ENCODE data around the gene TGFBR3L.
"Not testable (repeated sequence)": the region's sequence is repeated elsewhere in the genome, so short reads cannot be mapped to it uniquely, and the experiment has no call there.

TGFBR3L gene

DNA sequence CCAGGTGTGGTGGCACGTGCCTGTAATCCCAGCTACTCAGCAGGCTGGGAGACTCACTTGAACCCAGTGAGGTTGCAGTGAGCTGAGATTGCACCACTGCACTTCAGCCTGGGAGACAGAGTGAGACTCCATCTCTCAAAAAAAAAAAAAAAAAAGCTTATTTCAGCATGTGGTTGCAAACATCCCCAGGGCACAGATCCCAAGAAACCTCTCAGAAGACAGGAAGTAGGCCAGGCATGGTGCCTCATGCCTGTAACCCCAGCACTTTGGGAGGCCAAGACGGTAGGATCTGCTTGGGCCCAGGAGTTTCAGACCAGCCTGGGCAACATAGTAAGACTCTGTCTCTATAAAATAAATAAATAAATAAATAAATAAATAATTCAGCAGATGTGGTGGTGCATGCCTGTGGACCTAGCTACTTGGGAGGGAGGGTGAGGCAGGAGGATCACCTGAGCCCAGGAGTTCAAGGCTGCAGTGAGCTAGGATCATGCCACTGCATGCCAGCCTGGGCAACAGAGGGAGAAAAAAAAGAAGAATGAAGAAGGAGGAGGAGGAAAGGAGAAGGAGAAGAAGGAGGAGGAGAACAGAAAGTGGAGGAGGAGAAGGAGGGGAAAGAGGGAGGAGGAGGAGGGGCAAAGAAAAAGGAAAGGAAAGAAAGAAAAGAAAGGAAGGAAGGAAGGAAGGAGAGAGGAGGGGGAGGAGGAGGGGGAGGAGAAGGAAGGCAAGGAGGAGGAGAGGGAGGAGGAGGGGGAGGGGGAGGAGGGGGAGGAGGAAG, 30.6 kb upstream of the TGFBR3L start:
- TF ChIP-seq CTCF (conservative IDR thresholded peaks at IDR 0.05): no peak
- no peak overlapping the region for H3K27ac ChIP-seq

DNA sequence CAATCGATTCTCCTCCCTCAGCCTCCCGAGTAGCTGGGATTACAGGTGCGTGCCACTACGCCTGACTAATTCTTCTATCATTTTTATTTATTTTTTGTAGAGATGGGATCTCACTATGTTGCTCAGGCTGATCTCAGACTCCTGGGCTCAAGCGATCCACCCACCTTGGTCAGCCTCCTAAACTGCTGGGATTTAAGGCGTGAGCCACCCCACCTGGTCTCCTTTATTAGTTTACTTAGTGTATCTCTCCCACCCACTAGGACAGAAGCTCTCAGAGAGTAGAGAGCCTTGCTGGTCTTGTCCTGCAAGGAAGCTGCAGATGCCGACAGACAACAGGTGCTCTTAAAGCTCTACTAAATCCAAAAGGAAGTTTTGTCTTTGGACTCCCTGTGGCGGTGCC, 28.8 kb upstream of the TGFBR3L start:
- no peak for TF ChIP-seq CTCF (conservative IDR thresholded peaks at IDR 0.05)

GRCh38 chr19:7887408-7888144, 27.1 kb upstream of the TGFBR3L start:
- no peak for TF ChIP-seq CTCF (conservative IDR thresholded peaks at IDR 0.05)
- no peak overlapping the region for H3K27ac ChIP-seq

More for the DNA sequence above, 28.8 kb upstream of the TGFBR3L start:
- no peak overlapping the region for H3K27ac ChIP-seq

- H3K27ac ChIP-seq: peak within 1 kb of the TSS; percentile 21; the same call in 1 of the 2 replicates
- TF ChIP-seq CTCF (conservative IDR thresholded peaks at IDR 0.05): no peak
These were observed 26.3 kb upstream of the TGFBR3L start, which contains the start of gene LRRC8E for GRCh38 chr19:7888145-7888825. Gene LRRC8E (plus strand): TSS chr19:7888510. CDS start chr19:7895604, 7,094 bp downstream.

DNA sequence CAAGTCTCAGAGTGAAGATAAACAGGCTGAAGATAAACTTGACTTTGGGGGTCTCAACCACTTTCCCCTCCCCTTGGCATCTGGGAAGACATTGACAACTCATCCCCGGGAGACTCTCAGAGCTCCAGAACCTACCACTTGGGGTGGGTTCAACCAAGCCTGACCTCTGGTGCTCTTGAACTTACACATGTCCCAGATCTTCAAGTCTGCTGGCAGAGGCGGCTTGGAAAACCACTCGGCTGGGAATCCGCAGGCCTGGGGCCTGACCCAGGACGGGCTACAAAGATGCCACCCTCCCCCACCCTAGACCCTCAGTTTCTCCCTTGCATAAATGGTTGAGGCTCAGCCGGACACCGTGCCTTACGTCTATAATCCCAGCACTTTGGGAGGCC, 25.8 kb upstream of the TGFBR3L start:
- H3K27ac ChIP-seq: peak overlapping the region; percentile 21; the same call in 1 of the 2 replicates
- no peak for TF ChIP-seq CTCF (conservative IDR thresholded peaks at IDR 0.05)

- H3K27ac ChIP-seq: not testable (repeated sequence)
These were observed 21.1 kb upstream of the TGFBR3L start for GRCh38 chr19:7893362-7894101.

- TF ChIP-seq CTCF (conservative IDR thresholded peaks at IDR 0.05): no peak
- H3K27ac ChIP-seq: no peak overlapping the region
These were observed 19.9 kb upstream of the TGFBR3L start for GRCh38 chr19:7894612-7895309.
